Stimulated activated CD8-positive, alpha-beta memory T cell treated with anti-CD3 and anti-CD28 coated beads, Interleukin-15, amount 100 ng/mL, for 24 hours (primary cell): ENCODE data around the gene BOC.

Experiments
- DNase-seq: peaks from one replicate; pipeline ENCODE4 v3.0.0-alpha.2; 2020; ENCODE audit warnings: low read depth

Gene BOC

GRCh38 chr3:113250566-113250965 is 39.2 kb downstream of the BOC start:
- no peak for DNase-seq

- DNase-seq: no peak
Measured at GRCh38 chr3:113251817-113252216, 40.5 kb downstream of the BOC start.

GRCh38 chr3:113252553-113252952 is 41.2 kb downstream of the BOC start:
- DNase-seq: no peak

GRCh38 chr3:113253702-113254101 is 42.3 kb downstream of the BOC start:
- no peak for DNase-seq

GRCh38 chr3:113254171-113254947 is 43.0 kb downstream of the BOC start:
- DNase-seq: no peak

- no peak for DNase-seq
Measured at GRCh38 chr3:113255100-113255853, 43.9 kb downstream of the BOC start.

GRCh38 chr3:113255854-113256615 is 44.7 kb downstream of the BOC start:
- no peak for DNase-seq

GRCh38 chr3:113258361-113258760 is 47.0 kb downstream of the BOC start:
- DNase-seq: no peak

GRCh38 chr3:113259196-113259595 is 47.8 kb downstream of the BOC start:
- DNase-seq: no peak

GRCh38 chr3:113261063-113261625 is 49.8 kb downstream of the BOC start:
- DNase-seq: no peak

- DNase-seq: no peak
Measured at GRCh38 chr3:113261626-113262303, 50.4 kb downstream of the BOC start.

- no peak for DNase-seq
Measured at GRCh38 chr3:113262304-113262665, 50.9 kb downstream of the BOC start.

- DNase-seq: no peak
Measured at GRCh38 chr3:113263020-113263419, 51.7 kb downstream of the BOC start.

GRCh38 chr3:113263778-113264177 is 52.4 kb downstream of the BOC start:
- DNase-seq: no peak

- DNase-seq: no peak
Measured at GRCh38 chr3:113264283-113265131, 53.1 kb downstream of the BOC start.

- no peak for DNase-seq
Measured at GRCh38 chr3:113265231-113265630, 53.9 kb downstream of the BOC start.

GRCh38 chr3:113266738-113267137 is 55.4 kb downstream of the BOC start:
- DNase-seq: no peak

GRCh38 chr3:113268311-113268710 is 57.0 kb downstream of the BOC start:
- no peak for DNase-seq

- DNase-seq: no peak
Measured at GRCh38 chr3:113268942-113269341, 57.6 kb downstream of the BOC start.

- DNase-seq: no peak
Measured at GRCh38 chr3:113269661-113270060, 58.3 kb downstream of the BOC start.

- no peak for DNase-seq
Measured at GRCh38 chr3:113270068-113270467, 58.7 kb downstream of the BOC start.
